WTC11 (cell line): ENCODE data around the gene BOLA3. TPM values are rescaled to one million over a fixed set of nuclear protein-coding genes. Genes with fewer than 3 reads are reported as not detected.

Experiments
- ATAC-seq: fragments of 200-7000 bp; cut with Tn5 transposase; 2 replicates; pipeline ENCODE4 v1.10.0; 2021; ENCODE audit warnings: mild to moderate bottlenecking, moderate library complexity
- CTCF ChIA-PET: fragments of 300-600 bp; sonication (Branson Sonifier 250); formaldehyde crosslinking; loops from one replicate; lab custom pipeline; 2021; ENCODE audit warnings: antibody characterized with exemption; lab: Charles Lee
- POLR2A ChIA-PET: fragments of 350-600 bp; sonication (Branson Sonifier 250); formaldehyde crosslinking; loops from one replicate; lab custom pipeline; 2021; ENCODE audit warnings: antibody characterized with exemption; lab: Charles Lee
- DNase-seq: peaks from one replicate; pipeline ENCODE4 v3.0.0; 2021; ENCODE audit warnings: low spot score
- H3K27ac Mint-ChIP-seq: 2 replicates; pipeline ENCODE4 v1.8.0; 2021; ENCODE audit warnings: mixed read lengths
- H3K27me3 Mint-ChIP-seq: 2 replicates; pipeline ENCODE4 v1.8.0; 2021; ENCODE audit warnings: low read depth, mild to moderate bottlenecking, moderate library complexity, mixed read lengths
- H3K36me3 Mint-ChIP-seq: 2 replicates; pipeline ENCODE4 v1.8.0; 2021; ENCODE audit warnings: mixed read lengths
- H3K4me1 Mint-ChIP-seq: 2 replicates; pipeline ENCODE4 v1.8.0; 2022; ENCODE audit warnings: mixed read lengths
- H3K4me3 Mint-ChIP-seq: 2 replicates; pipeline ENCODE4 v1.8.0; 2021; ENCODE audit warnings: mild to moderate bottlenecking, moderate library complexity, mixed read lengths
- H3K9me3 Mint-ChIP-seq: 2 replicates; pipeline ENCODE4 v1.8.0; 2021; ENCODE audit warnings: mixed read lengths
- ATF1 ChIP-seq: sonication (generic); formaldehyde crosslinking; IDR thresholded peaks from 2 replicates; pipeline ENCODE4 v1.8.1; 2023; ENCODE audit warnings: mild to moderate bottlenecking, moderate library complexity, missing genetic modification reagents
- ESRRA ChIP-seq: sonication (generic); formaldehyde crosslinking; IDR thresholded peaks from 2 replicates; pipeline ENCODE4 v1.8.1; 2022; ENCODE audit warnings: mild to moderate bottlenecking, missing genetic modification reagents, borderline replicate concordance
- FOXJ3 ChIP-seq: sonication (generic); formaldehyde crosslinking; IDR thresholded peaks from 2 replicates; pipeline ENCODE4 v1.9.0; 2021; ENCODE audit warnings: missing genetic modification reagents, mild to moderate bottlenecking, borderline replicate concordance
- FOXK1 ChIP-seq: sonication (generic); formaldehyde crosslinking; IDR thresholded peaks from 2 replicates; pipeline ENCODE4 v1.8.0; 2022; ENCODE audit warnings: mild to moderate bottlenecking, moderate library complexity, missing genetic modification reagents
- GABPB1 ChIP-seq: sonication (generic); formaldehyde crosslinking; IDR thresholded peaks from 2 replicates; pipeline ENCODE4 v1.8.1; 2023; ENCODE audit warnings: mild to moderate bottlenecking, missing genetic modification reagents
- GRHL2 ChIP-seq: fragments of 250-450 bp; sonication (Bioruptor Pico); IDR thresholded peaks from 2 replicates; pipeline ENCODE4 v1.8.0; 2022; ENCODE audit warnings: mild to moderate bottlenecking, moderate library complexity; ENCODE audit not compliant: insufficient replicate concordance, severe bottlenecking
- JAZF1 ChIP-seq: fragments of 250-450 bp; sonication (Bioruptor Pico); IDR thresholded peaks from 2 replicates; pipeline ENCODE4 v1.9.0; 2021; ENCODE audit warnings: moderate library complexity, mild to moderate bottlenecking, inconsistent platforms
- JUN ChIP-seq: sonication (generic); formaldehyde crosslinking; IDR thresholded peaks from 2 replicates; pipeline ENCODE4 v1.8.0; 2023; ENCODE audit warnings: mild to moderate bottlenecking, missing genetic modification reagents
- KAT7 ChIP-seq: sonication (generic); formaldehyde crosslinking; IDR thresholded peaks from 2 replicates; pipeline ENCODE4 v1.8.1; 2023; ENCODE audit warnings: missing genetic modification reagents, mild to moderate bottlenecking, borderline replicate concordance
- MYBL2 ChIP-seq: sonication (generic); formaldehyde crosslinking; IDR thresholded peaks from 2 replicates; pipeline ENCODE4 v1.8.1; 2023; ENCODE audit warnings: mild to moderate bottlenecking, moderate library complexity, missing genetic modification reagents
- NFATC4 ChIP-seq: fragments of 250-450 bp; sonication (Bioruptor Pico); IDR thresholded peaks from 2 replicates; pipeline ENCODE4 v1.9.0; 2021; ENCODE audit warnings: mild to moderate bottlenecking
- SMAD3 ChIP-seq: sonication (generic); formaldehyde crosslinking; IDR thresholded peaks from 2 replicates; pipeline ENCODE4 v1.8.0; 2022; ENCODE audit warnings: missing genetic modification reagents, mild to moderate bottlenecking, borderline replicate concordance
- SMAD4 ChIP-seq: sonication (generic); formaldehyde crosslinking; IDR thresholded peaks from 2 replicates; pipeline ENCODE4 v1.8.0; 2022; ENCODE audit warnings: mild to moderate bottlenecking, missing genetic modification reagents
- SOX15 ChIP-seq: fragments of 250-450 bp; sonication (Bioruptor Pico); IDR thresholded peaks from 2 replicates; pipeline ENCODE4 v1.9.0; 2021; ENCODE audit warnings: mild to moderate bottlenecking
- TP53 ChIP-seq: sonication (generic); formaldehyde crosslinking; IDR thresholded peaks from 2 replicates; pipeline ENCODE4 v1.8.1; 2023; ENCODE audit warnings: mild to moderate bottlenecking, missing genetic modification reagents
- ZBTB21 ChIP-seq: sonication (generic); formaldehyde crosslinking; IDR thresholded peaks from 2 replicates; pipeline ENCODE4 v1.8.1; 2023; ENCODE audit warnings: mild to moderate bottlenecking, missing genetic modification reagents, borderline replicate concordance
- ZNF416 ChIP-seq: fragments of 250-450 bp; sonication (Bioruptor Pico); IDR thresholded peaks from 2 replicates; pipeline ENCODE4 v1.9.0; 2021; ENCODE audit warnings: mild to moderate bottlenecking, inconsistent platforms
- ZNF423 ChIP-seq: fragments of 250-450 bp; sonication (Bioruptor Pico); IDR thresholded peaks from 2 replicates; pipeline ENCODE4 v2.1.2; 2022; ENCODE audit warnings: mild to moderate bottlenecking, moderate library complexity
- total RNA-seq: library from RNA; stranded (reverse); gene quantifications from 3 replicates; pipeline ENCODE4 v1.2.3, GENCODE V29; 2021
- TF ChIP-seq, protein P1 (sequence below): sonication (generic); formaldehyde crosslinking; conservative IDR thresholded peaks from 2 replicates; pipeline ENCODE4 v1.8.1; 2023; ENCODE audit warnings: mild to moderate bottlenecking, low read depth, missing genetic modification reagents, moderate library complexity
- TF ChIP-seq, protein P2 (sequence below): sonication (generic); formaldehyde crosslinking; IDR thresholded peaks from 2 replicates; pipeline ENCODE4 v1.8.1; 2023; ENCODE audit warnings: mild to moderate bottlenecking, missing genetic modification reagents, moderate library complexity
- TF ChIP-seq, protein P3 (sequence below): sonication (generic); formaldehyde crosslinking; IDR thresholded peaks from 2 replicates; pipeline ENCODE4 v1.8.1; 2022; ENCODE audit warnings: missing genetic modification reagents, borderline replicate concordance
- TF ChIP-seq, protein P4 (sequence below): sonication (generic); formaldehyde crosslinking; conservative IDR thresholded peaks from 2 replicates; pipeline ENCODE4 v1.8.1; 2022; ENCODE audit warnings: mild to moderate bottlenecking, missing genetic modification reagents

Gene BOLA3
- total RNA-seq, 1 experiment from 2014 or later: 58.2 TPM

DNA sequence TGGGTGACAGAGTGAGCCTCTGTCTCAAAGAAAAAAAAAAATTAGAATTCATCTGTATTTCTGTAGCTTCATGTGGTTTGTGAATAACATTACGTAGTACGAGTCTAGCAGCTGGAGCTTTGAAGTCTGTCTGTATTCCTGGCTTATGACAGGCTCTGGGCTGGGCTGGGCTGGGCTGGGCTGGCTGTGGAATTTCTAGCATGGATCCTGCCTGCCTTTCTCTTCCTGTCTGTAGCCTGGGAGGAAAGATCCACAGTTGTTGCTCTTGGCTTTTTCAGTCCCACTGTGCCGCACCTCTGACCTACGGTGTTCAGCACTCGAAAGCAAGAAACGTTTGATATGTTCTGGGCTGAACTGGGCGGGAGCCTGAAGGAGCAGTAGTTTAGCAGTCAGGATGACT is 55.4 kb downstream of the BOLA3 start:
- Mint-ChIP-seq H3K27me3 (no peaks in the 10 kb centered on the region), H3K9me3 (no peaks in the 10 kb centered on the region), H3K27ac (no peak overlapping the region), H3K4me3 (no peak overlapping the region), H3K36me3 (peaks cover 26% of the 10 kb centered on the region), H3K4me1 (peaks cover 7% of the 10 kb centered on the region)
- CTCF ChIA-PET: no interaction called here
- no peak for TF ChIP-seq GRHL2
- TF ChIP-seq ZNF416 (CRISPR knock-in tag): no peak
- TF ChIP-seq, protein P1, sequence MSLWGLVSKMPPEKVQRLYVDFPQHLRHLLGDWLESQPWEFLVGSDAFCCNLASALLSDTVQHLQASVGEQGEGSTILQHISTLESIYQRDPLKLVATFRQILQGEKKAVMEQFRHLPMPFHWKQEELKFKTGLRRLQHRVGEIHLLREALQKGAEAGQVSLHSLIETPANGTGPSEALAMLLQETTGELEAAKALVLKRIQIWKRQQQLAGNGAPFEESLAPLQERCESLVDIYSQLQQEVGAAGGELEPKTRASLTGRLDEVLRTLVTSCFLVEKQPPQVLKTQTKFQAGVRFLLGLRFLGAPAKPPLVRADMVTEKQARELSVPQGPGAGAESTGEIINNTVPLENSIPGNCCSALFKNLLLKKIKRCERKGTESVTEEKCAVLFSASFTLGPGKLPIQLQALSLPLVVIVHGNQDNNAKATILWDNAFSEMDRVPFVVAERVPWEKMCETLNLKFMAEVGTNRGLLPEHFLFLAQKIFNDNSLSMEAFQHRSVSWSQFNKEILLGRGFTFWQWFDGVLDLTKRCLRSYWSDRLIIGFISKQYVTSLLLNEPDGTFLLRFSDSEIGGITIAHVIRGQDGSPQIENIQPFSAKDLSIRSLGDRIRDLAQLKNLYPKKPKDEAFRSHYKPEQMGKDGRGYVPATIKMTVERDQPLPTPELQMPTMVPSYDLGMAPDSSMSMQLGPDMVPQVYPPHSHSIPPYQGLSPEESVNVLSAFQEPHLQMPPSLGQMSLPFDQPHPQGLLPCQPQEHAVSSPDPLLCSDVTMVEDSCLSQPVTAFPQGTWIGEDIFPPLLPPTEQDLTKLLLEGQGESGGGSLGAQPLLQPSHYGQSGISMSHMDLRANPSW (CRISPR knock-in tag): no peak
- TF ChIP-seq, protein P2, sequence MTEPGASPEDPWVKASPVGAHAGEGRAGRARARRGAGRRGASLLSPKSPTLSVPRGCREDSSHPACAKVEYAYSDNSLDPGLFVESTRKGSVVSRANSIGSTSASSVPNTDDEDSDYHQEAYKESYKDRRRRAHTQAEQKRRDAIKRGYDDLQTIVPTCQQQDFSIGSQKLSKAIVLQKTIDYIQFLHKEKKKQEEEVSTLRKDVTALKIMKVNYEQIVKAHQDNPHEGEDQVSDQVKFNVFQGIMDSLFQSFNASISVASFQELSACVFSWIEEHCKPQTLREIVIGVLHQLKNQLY (CRISPR knock-in tag): no peak
- TF ChIP-seq GABPB1 (CRISPR knock-in tag): no peak
- TF ChIP-seq, protein P3, sequence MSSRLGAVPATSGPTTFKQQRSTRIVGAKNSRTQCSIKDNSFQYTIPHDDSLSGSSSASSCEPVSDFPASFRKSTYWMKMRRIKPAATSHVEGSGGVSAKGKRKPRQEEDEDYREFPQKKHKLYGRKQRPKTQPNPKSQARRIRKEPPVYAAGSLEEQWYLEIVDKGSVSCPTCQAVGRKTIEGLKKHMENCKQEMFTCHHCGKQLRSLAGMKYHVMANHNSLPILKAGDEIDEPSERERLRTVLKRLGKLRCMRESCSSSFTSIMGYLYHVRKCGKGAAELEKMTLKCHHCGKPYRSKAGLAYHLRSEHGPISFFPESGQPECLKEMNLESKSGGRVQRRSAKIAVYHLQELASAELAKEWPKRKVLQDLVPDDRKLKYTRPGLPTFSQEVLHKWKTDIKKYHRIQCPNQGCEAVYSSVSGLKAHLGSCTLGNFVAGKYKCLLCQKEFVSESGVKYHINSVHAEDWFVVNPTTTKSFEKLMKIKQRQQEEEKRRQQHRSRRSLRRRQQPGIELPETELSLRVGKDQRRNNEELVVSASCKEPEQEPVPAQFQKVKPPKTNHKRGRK (CRISPR knock-in tag): no peak
- no peak for ATAC-seq
- POLR2A ChIA-PET: no interaction called here
- DNase-seq: no peak

DNA sequence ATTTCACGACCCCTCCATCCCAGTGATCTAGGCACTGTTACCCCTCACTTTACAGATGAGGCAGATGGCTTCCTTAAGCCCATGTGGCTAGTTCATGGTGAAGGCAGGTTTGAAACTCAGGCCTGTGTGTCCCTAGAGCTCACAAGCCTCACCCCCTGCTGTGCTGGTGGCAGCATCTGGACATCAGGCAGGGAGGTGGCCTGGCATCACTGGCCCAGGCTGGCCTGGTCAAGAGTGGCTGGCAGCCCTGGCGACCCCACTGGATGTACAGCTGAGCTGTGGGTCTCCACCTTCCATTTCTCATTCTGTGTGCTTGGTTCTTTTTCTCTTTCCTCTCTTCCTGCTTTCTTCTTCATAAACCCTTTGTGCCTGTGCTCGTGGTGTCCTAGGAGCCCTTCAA is 56.3 kb downstream of the BOLA3 start:
- CTCF ChIA-PET: no interaction called here
- Mint-ChIP-seq H3K36me3 (peaks cover 29% of the 10 kb centered on the region), H3K4me3 (no peak overlapping the region)
- TF ChIP-seq MYBL2 (CRISPR knock-in tag): no peak
- TF ChIP-seq, protein P1 (CRISPR knock-in tag): no peak
- TF ChIP-seq, protein P4, sequence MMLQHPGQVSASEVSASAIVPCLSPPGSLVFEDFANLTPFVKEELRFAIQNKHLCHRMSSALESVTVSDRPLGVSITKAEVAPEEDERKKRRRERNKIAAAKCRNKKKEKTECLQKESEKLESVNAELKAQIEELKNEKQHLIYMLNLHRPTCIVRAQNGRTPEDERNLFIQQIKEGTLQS (CRISPR knock-in tag): no peak; the same call in 1 of the 2 replicates
- TF ChIP-seq ESRRA (CRISPR knock-in tag): no peak
- no peak for TF ChIP-seq JUN (CRISPR knock-in tag)
- TF ChIP-seq ATF1 (CRISPR knock-in tag): no peak
- no peak for TF ChIP-seq TP53 (CRISPR knock-in tag)
- TF ChIP-seq FOXJ3 (CRISPR knock-in tag): no peak
- no peak for TF ChIP-seq ZBTB21 (CRISPR knock-in tag)
- TF ChIP-seq KAT7: no peak
- TF ChIP-seq, protein P2 (CRISPR knock-in tag): no peak
- no peak for TF ChIP-seq JAZF1
- no peak for TF ChIP-seq FOXK1 (CRISPR knock-in tag)
- no peak for TF ChIP-seq SMAD3 (CRISPR knock-in tag)
- TF ChIP-seq NFATC4 (CRISPR knock-in tag): no peak
- TF ChIP-seq SMAD4 (CRISPR knock-in tag): no peak
- TF ChIP-seq SOX15: no peak
- no peak for TF ChIP-seq ZNF423 (CRISPR knock-in tag)
- TF ChIP-seq, all 79 proteins: peak for 0
- ATAC-seq (no peak), DNase-seq (no peak)
- POLR2A ChIA-PET: no interaction called here
- Mint-ChIP-seq H3K4me1 (peaks cover 7% of the 10 kb centered on the region), H3K27me3 (no peaks in the 10 kb centered on the region), H3K9me3 (no peaks in the 10 kb centered on the region), H3K27ac (no peak overlapping the region; the same call in none of the 2 replicates)
